ENCODE data around the gene UFD1.

DNA sequence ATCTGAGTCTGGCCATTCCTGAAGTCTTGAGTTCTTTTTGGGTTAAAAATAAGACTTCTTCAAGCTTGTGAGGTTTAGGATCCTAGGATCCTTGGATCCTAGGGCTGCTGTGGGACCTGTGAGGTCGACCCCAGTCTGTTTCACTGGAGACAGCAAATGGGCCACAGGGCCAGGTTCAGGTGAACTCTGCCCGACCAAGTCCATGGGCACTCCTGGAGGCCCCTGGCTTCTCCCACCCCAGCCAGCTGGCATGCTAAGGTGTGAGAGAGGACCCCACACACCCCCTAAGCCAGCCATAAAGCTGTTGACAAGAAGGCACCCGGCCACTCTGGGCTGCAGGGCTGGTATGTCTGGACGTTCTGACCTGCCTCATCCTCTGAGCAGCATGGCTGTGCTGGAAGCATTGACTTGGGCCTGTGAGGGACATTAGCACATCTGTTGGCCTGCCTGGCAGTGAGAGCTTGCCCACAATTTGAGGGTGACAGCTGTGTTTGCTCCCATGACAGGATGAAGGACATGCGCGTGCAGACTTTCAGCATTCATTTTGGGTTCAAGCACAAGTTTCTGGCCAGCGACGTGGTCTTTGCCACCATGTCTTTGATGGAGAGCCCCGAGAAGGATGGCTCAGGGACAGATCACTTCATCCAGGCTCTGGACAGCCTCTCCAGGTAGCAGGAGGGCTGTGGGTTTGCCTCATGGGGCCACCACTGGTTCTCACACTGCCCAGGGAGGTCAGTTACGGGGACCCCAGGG, 29.2 kb upstream of the UFD1 start:
- TF ChIP-seq, protein P1, sequence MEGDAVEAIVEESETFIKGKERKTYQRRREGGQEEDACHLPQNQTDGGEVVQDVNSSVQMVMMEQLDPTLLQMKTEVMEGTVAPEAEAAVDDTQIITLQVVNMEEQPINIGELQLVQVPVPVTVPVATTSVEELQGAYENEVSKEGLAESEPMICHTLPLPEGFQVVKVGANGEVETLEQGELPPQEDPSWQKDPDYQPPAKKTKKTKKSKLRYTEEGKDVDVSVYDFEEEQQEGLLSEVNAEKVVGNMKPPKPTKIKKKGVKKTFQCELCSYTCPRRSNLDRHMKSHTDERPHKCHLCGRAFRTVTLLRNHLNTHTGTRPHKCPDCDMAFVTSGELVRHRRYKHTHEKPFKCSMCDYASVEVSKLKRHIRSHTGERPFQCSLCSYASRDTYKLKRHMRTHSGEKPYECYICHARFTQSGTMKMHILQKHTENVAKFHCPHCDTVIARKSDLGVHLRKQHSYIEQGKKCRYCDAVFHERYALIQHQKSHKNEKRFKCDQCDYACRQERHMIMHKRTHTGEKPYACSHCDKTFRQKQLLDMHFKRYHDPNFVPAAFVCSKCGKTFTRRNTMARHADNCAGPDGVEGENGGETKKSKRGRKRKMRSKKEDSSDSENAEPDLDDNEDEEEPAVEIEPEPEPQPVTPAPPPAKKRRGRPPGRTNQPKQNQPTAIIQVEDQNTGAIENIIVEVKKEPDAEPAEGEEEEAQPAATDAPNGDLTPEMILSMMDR (IDR thresholded peaks at IDR 0.05), result no peak
- no peak for TF ChIP-seq POLR2A (IDR thresholded peaks at IDR 0.05)

All from tibial nerve (tissue), 3 donors.